Glomerular endothelial cell (primary cell): ENCODE results near the gene IFT88. TPM values are rescaled to one million over a fixed set of nuclear protein-coding genes. Genes with fewer than 3 reads are reported as not detected.

Experiments
- DNase-seq: peaks from one replicate; pipeline ENCODE4 v3.0.0-alpha.2; 2011; ENCODE audit warnings: low read depth, low spot score; ENCODE audit errors: extremely low read depth
- total RNA-seq: library from RNA; depleted of rRNA; stranded (reverse); fragments of >200 nt; gene quantifications from 2 replicates; pipeline ENCODE4 v1.2.3, GENCODE V29; 2015

IFT88 gene
- total RNA-seq = 8.5 and 9.0 TPM in 2 replicates

- no peak for DNase-seq
These were observed at the start of gene IFT88 for GRCh38 chr13:20566898-20567874. IFT88 (plus strand) TSS chr13:20567157; CDS start chr13:20574386, 7,229 bp downstream.

GRCh38 chr13:20518660-20519100, 48.3 kb upstream of the IFT88 start:
- DNase-seq = no peak

- DNase-seq = no peak
These were observed 47.1 kb upstream of the IFT88 start for GRCh38 chr13:20519875-20520274.

GRCh38 chr13:20521364-20522115, 45.4 kb upstream of the IFT88 start:
- no peak for DNase-seq

- DNase-seq = no peak
These were observed 41.8 kb upstream of the IFT88 start for GRCh38 chr13:20525144-20525600.

- no peak for DNase-seq
These were observed 41.1 kb upstream of the IFT88 start, which contains the start of gene CRYL1 for GRCh38 chr13:20525601-20526544. CRYL1 (minus strand) TSS chr13:20525857; CDS start chr13:20525794, 63 bp downstream.

GRCh38 chr13:20526664-20527063, 40.3 kb upstream of the IFT88 start:
- DNase-seq = no peak

GRCh38 chr13:20528452-20528851, 38.5 kb upstream of the IFT88 start:
- DNase-seq = no peak

- DNase-seq = no peak
These were observed 32.8 kb upstream of the IFT88 start for GRCh38 chr13:20534038-20534608.

GRCh38 chr13:20536992-20537391, 30.0 kb upstream of the IFT88 start:
- DNase-seq = no peak

- no peak for DNase-seq
These were observed 22.6 kb upstream of the IFT88 start for GRCh38 chr13:20544201-20544923.

GRCh38 chr13:20546556-20546955, 20.4 kb upstream of the IFT88 start:
- DNase-seq = no peak

GRCh38 chr13:20547479-20547908, 19.5 kb upstream of the IFT88 start:
- DNase-seq = no peak

- DNase-seq = no peak
These were observed 16.2 kb upstream of the IFT88 start for GRCh38 chr13:20550799-20551198.

- no peak for DNase-seq
These were observed 13.6 kb upstream of the IFT88 start for GRCh38 chr13:20553311-20553710.

- DNase-seq = no peak
These were observed 8.0 kb upstream of the IFT88 start for GRCh38 chr13:20558982-20559381.

GRCh38 chr13:20559659-20560356, 7.1 kb upstream of the IFT88 start:
- no peak for DNase-seq

GRCh38 chr13:20561741-20562140, 5.2 kb upstream of the IFT88 start:
- no peak for DNase-seq
